Measurements from ENCODE around the gene RIMBP3B. TPM values are rescaled to one million over a fixed set of nuclear protein-coding genes. Genes with fewer than 3 reads are reported as not detected.

The RIMBP3B gene
- under 1 TPM in 1 of 2 donors, not detected in 1; under 0.01 TPM for total RNA-seq

GRCh38 chr22:21383701-21384467 is at the start of gene RIMBP3B:
TSS of gene RIMBP3B (plus strand) at chr22:21383751. CDS start at chr22:21383859, 108 bp downstream.

GRCh38 chr22:21417227-21417746 is 33.7 kb downstream of the RIMBP3B start, which contains the start of gene HIC2:
TSS of gene HIC2 (plus strand) at chr22:21417371. CDS start at chr22:21442832, 25,461 bp downstream.

Small RNA genes within 50 kb of the gene (small RNA-seq; reads per million reads assigned to genes)
- 0 reads per million in 2 donors for gene RF00492
- 0 reads per million in 2 donors for gene RN7SKP63

Other genes with a start within 250 kb of the RIMBP3B start
- gene HIC2, start 33.6 kb downstream of the RIMBP3B start, total RNA-seq = 1 to 10 TPM; 2.1 to 3.3 TPM
- gene TMEM191C, start 83.6 kb downstream of the RIMBP3B start, total RNA-seq = 1 to 10 TPM in 1 of 2 donors, under 1 TPM in 1; 1.00 to 1.0 TPM
- under 1 TPM; 0.33 to 0.34 TPM for gene RIMBP3C, start 167.7 kb downstream of the RIMBP3B start, total RNA-seq
- 10 to 100 TPM; 49.2 to 69.6 TPM for gene UBE2L3, start 184.0 kb downstream of the RIMBP3B start, total RNA-seq
- 10 to 100 TPM; 13.4 to 21.6 TPM for gene YDJC, start 246.3 kb downstream of the RIMBP3B start, total RNA-seq
- gene CCDC116, start 249.0 kb downstream of the RIMBP3B start, total RNA-seq = under 1 TPM; 0.33 to 0.34 TPM

Data from melanocyte of skin (primary cell).